ENCODE data around the gene DZIP1. TPM values are rescaled to one million over a fixed set of nuclear protein-coding genes. Genes with fewer than 3 reads are reported as not detected.

DZIP1 gene
- total and polyA plus RNA-seq, 2 of the 13 experiments (the other 11 are each of a cell fraction or from before 2014, with no cell fraction given) = 11.0 to 36.7 TPM

GRCh38 chr13:95643936-95644598 lies 439 bp downstream of the DZIP1 start (continued):
- TF ChIP-seq TBL1XR1 (IDR thresholded peaks at IDR 0.05; ENCODE audit: borderline replicate concordance, low read length, partially characterized antibody) (no peak), XRCC5 (optimal IDR thresholded peaks at IDR 0.05; ENCODE audit: low read length) (no peak), TCF7L2 (IDR thresholded peaks at IDR 0.05; ENCODE audit: low read depth, low read length) (no peak), TCF12 (IDR thresholded peaks at IDR 0.05) (no peak), TCF12 (CRISPR knock-in tag; IDR thresholded peaks at IDR 0.05) (no peak), ZMAT3 (CRISPR knock-in tag; conservative IDR thresholded peaks at IDR 0.05) (no peak), MTF2 (CRISPR knock-in tag; IDR thresholded peaks at IDR 0.05; ENCODE audit: borderline replicate concordance) (no peak), ATF1 (CRISPR knock-in tag; IDR thresholded peaks at IDR 0.05) (no peak), E2F2 (CRISPR knock-in tag; IDR thresholded peaks at IDR 0.05; ENCODE audit: borderline replicate concordance) (no peak), ZSCAN30 (CRISPR knock-in tag; IDR thresholded peaks at IDR 0.05) (no peak), POLR2G (IDR thresholded peaks at IDR 0.05; ENCODE audit: low read depth, low read length) (no peak), SNRNP70 (IDR thresholded peaks at IDR 0.05; ENCODE audit: low read depth, low read length) (no peak), SNAPC4 (CRISPR knock-in tag; IDR thresholded peaks at IDR 0.05) (no peak), ATRX (CRISPR knock-in tag; IDR thresholded peaks at IDR 0.05; ENCODE audit: borderline replicate concordance) (no peak), FOXO4 (CRISPR knock-in tag; conservative IDR thresholded peaks at IDR 0.05) (0 out of 2 replicates have a peak, but pooled peaks have one; percentile 4), CREM (IDR thresholded peaks at IDR 0.05) (0 out of 2 replicates have a peak, but pooled peaks have one; percentile 6), CREM (CRISPR knock-in tag; IDR thresholded peaks at IDR 0.05) (no peak), NFKBIZ (CRISPR knock-in tag; IDR thresholded peaks at IDR 0.05) (no peak), ATF4 (CRISPR knock-in tag; IDR thresholded peaks at IDR 0.05) (no peak), ZNF709 (CRISPR knock-in tag; IDR thresholded peaks at IDR 0.05) (peak; percentile 48; the same call in 1 of the 2 replicates), SETDB1 (CRISPR knock-in tag; IDR thresholded peaks at IDR 0.05; ENCODE audit: borderline replicate concordance) (no peak), PHB2 (IDR thresholded peaks at IDR 0.05; ENCODE audit: partially characterized antibody) (no peak), ZMYM4 (CRISPR knock-in tag; IDR thresholded peaks at IDR 0.05) (peak; percentile 39; the same call in 1 of the 2 replicates)

Measured in HepG2 (cell line).